Stimulated activated CD4-positive, alpha-beta T cell treated with anti-CD3 and anti-CD28 coated beads, TNF-alpha, amount 100 ng/mL, for 4 hours (primary cell): ENCODE measurements around the gene ATG9A.

Experiments
- DNase-seq, 3 experiments: peaks; one replicate each; pipeline ENCODE4 v3.0.0-alpha.2; 2020; ENCODE audit warnings: low read depth in 3 of 3

Gene ATG9A

DNA sequence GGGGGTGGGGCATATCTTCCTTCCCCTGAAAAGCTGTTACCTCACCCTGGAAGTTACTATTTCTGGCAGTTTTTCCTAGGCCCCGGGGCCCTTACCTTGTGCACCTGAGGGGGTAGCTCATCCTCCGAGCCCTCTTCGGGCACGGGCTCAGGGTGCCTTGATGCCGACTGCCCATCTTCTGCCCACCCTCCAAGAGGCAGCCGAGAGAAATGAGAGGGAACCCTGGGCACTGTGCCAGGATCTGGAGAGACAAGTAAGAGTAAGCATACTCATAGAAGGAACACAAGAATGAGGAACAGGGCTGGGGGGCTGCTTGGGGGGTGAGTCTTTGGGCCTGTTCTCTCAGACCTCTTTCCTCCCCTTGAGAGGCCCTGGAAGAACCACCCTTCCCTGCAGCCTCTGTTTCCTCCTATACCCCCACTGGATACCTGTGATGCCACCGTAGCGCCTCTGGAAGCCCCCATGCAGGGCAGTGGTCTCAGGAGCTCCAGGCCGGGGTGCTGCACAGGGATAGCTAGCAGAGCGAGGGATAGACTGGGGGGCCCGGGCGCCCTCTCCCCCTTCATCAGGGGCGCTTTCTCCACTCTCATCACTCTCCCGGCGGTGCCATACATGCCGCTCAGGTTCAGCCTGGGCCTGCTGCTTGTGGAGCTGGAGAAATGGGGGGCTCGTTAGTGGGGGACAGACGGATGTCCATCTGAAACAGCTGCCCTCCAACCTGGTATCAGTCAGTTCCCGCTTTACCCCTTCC is 8.6 kb downstream of the ATG9A start:
- no peak for DNase-seq

- no peak for DNase-seq
These were observed 9.5 kb downstream of the ATG9A start for GRCh38 chr2:219219784-219220532.

GRCh38 chr2:219218732-219219701 is 10.4 kb downstream of the ATG9A start, which contains the start of gene ABCB6:
Gene ABCB6, minus strand, starts transcription at chr2:219218958. Its CDS starts 285 bp downstream, at chr2:219218673.
- peak; percentile 76 to 86 (median 81) for DNase-seq

- DNase-seq, result peak in 2 of 3 experiments; percentile 10 to 28
These were observed 11.2 kb downstream of the ATG9A start for GRCh38 chr2:219218217-219218731.

- DNase-seq, result no peak
These were observed 12.9 kb downstream of the ATG9A start for GRCh38 chr2:219216535-219216915.

- no peak for DNase-seq
These were observed 13.4 kb downstream of the ATG9A start for GRCh38 chr2:219215871-219216534.

DNA sequence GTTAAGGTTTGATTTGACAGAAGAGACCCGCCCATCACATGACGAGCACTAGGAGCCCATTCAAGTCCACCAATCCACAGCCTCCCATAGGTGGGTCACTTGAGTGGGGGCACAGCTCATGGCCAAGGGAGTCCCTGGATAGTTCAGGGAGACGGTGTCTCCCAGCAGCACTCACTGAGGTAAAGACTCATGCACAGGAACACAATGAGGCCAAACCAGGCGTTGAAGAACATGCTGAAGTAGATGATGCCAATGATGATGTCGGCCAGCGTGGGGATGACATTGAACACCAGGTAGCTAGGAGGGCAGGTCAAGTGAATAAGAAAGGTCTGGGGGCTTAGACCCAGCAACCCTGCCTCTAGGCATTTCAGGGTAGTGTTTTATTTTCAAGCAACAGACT is 14.7 kb downstream of the ATG9A start:
- no peak for DNase-seq

- no peak for DNase-seq
These were observed 15.3 kb downstream of the ATG9A start for GRCh38 chr2:219214141-219214540.

GRCh38 chr2:219213486-219214071 is 15.9 kb downstream of the ATG9A start:
- no peak for DNase-seq

GRCh38 chr2:219213026-219213415 is 16.4 kb downstream of the ATG9A start:
- no peak for DNase-seq

DNA sequence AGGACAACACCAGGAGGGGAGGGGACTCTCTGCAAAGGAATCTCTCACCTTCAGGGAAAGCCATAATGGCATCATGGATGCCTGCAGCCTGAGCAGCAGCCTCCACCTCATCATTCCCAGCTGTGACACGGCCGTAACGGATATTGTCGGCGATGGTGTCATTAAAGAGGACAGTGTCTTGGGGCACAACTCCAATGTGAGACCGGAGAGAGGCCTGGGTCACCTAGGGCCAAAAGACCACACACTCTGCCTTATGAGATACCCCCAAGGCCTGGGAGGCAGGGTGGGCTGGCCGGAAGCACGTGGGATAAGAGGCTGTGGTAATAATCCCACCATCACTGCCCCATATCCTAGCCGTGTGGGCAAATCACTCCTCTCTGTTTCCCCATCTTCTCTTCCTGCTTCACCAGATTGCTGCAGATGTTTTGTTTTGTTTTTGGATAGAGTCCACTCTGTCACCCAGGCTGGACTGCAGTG is 18.5 kb downstream of the ATG9A start:
- no peak for DNase-seq

DNA sequence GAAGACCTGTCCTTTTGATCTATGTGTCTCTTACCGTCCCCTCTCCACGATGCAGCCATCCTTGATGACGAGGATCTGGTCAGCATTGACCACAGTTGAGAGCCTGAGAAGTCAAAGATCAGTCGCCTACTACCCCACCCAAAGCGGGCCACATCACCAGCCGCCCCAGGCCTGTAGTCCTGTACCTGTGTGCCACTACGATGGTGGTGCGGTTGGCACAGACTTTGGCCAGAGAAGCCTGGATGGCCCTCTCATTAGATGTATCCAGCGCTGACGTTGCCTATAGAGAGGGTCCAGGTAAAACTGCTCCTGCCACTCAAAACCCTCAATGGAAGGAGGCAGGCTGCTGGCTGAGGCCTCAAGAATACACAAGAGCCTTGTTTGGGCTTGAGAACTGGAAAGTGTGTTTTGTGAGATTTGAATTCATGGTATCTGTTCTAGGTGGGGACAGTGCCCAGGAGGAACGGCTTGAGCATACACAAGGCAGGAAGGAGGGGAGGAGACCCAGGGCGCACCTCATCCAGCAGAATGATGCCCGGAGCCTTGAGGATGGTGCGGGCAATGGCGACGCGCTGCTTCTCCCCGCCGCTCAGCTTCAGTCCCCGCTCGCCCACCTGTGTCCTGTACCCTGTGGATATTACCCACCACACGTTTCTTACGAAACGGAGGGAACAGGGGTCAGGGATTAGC is 19.1 kb downstream of the ATG9A start:
- DNase-seq, result no peak

GRCh38 chr2:219209236-219210195 is 19.9 kb downstream of the ATG9A start:
- no peak for DNase-seq

GRCh38 chr2:219207884-219208740 is 21.3 kb downstream of the ATG9A start:
- no peak for DNase-seq

DNA sequence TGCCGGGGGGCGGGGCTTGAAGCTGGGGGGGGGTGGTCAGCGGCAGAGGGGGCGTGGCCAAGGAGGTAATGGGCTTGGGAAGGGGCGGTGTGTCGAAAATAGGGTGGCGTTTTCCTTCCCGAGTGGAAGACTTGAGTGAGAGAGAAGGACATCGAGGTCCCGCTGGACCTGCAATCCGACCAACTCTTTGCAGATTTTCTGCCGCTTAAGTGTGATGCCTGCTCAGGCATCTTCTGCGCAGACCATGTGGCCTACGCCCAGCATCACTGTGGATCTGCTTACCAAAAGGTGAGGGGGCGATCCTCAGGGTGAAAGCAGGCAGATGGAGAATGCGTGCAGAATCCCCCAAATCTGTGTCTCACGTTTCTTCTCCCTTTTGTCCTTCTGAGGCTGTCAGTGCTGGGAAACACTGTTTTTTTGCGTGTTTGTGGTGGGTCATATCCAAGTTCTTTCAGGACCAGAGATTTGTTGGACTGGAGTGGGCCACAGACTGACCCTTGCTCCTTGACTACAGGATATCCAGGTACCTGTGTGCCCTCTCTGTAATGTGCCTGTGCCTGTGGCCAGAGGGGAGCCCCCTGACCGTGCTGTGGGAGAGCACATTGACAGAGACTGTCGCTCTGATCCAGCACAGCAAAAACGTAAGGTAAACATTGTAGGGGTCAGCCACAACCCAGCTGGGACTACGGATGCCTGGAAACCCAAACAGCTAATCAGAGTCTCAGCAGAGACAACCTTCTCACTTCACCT is 22.1 kb downstream of the ATG9A start:
- no peak for DNase-seq

DNA sequence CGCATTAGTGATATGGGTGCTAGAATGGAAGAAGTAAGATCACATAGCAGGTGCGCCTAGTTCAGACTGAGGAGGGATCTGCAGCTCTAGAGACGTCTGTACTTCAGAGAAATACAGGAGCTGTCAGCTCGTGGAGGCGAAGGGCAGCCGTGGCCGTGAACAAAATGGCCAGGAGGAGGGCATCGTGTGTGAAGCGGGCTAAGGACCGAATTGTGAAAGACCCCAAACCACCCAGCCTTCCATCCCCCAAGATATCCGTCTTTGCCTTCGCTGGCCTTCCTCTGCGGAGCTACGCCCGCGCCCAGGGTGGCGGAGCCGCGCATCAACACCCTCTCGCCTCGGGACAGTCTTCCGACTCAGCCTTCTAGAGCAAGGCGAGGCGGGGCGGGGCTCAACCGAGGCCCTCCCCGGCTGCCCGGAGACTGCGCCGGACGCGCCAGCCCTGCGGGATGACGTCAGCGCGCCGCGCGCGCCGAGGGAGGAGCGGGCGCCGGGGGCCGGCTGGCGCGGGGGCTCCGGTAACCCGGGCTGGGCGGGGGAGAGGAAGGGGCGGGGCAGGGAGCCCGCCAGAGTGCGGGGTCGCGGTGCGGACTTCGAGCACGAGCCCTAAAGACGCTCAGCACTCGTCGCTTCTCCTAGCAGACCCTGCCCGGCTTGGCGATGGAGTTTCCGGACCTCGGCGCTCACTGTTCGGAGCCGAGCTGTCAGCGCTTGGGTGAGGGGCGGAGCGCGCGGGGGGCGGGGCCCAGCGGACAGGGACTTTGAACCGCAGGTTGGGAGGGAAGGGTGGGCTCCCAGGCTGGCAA is 22.9 kb downstream of the ATG9A start, which contains the start of gene ZFAND2B:
Gene ZFAND2B, plus strand, starts transcription at position 455 of the 806 bp plus-strand sequence. Its CDS starts 206 bp downstream, at position 661.
- peak; percentile 89 to 93 (median 91) for DNase-seq
